GM23338 (cell line): Measurements from ENCODE around the gene UMODL1.

Source experiments
- CREB1 ChIP-seq: fragments of 250-450 bp; sonication (Bioruptor Pico); IDR thresholded peaks from 2 replicates; pipeline ENCODE4 v1.5.0; 2020; ENCODE audit warnings: low read depth, mild to moderate bottlenecking, moderate library complexity
- CTCF ChIP-seq, 2 experiments: fragments of 200-600 bp in 1 of 2; sonication (generic) in 1 of 2; conservative IDR thresholded peaks; 2 replicates each; pipeline versions ENCODE4 v1.5.1 to v1.6.1; 2016 to 2017; ENCODE audit warnings: antibody characterized with exemption in 2 of 2, low read depth in 2 of 2, mild to moderate bottlenecking in 2 of 2, moderate library complexity in 1 of 2
- ETS1 ChIP-seq: IDR thresholded peaks from 2 replicates; pipeline ENCODE4 v1.6.1; 2016; ENCODE audit warnings: antibody characterized with exemption
- EZH2 ChIP-seq: fragments of 200-600 bp; sonication (generic); IDR thresholded peaks from one replicate; pipeline ENCODE4 v1.8.0; 2017; ENCODE audit warnings: antibody characterized with exemption, mild to moderate bottlenecking, low read depth; ENCODE audit not compliant: unreplicated experiment
- EZH2phosphoT487 ChIP-seq: fragments of 200-600 bp; sonication (generic); IDR thresholded peaks from one replicate; pipeline ENCODE4 v1.8.1; 2018; ENCODE audit warnings: antibody characterized with exemption; ENCODE audit not compliant: unreplicated experiment
- JUNB ChIP-seq: IDR thresholded peaks from one replicate; pipeline ENCODE4 v1.6.1; 2016; ENCODE audit warnings: antibody characterized with exemption; ENCODE audit not compliant: unreplicated experiment
- NANOG ChIP-seq: IDR thresholded peaks from 2 replicates; pipeline ENCODE4 v1.6.1; 2016; ENCODE audit warnings: antibody characterized with exemption, borderline replicate concordance
- POLR2AphosphoS5 ChIP-seq: IDR thresholded peaks from 2 replicates; pipeline ENCODE4 v1.6.1; 2016; ENCODE audit warnings: antibody characterized with exemption, low read depth
- REST ChIP-seq: IDR thresholded peaks from one replicate; pipeline ENCODE4 v1.6.1; 2018; ENCODE audit warnings: antibody characterized with exemption; ENCODE audit not compliant: unreplicated experiment
- STAT1 ChIP-seq: IDR thresholded peaks from one replicate; pipeline ENCODE4 v1.6.1; 2016; ENCODE audit warnings: antibody characterized with exemption; ENCODE audit not compliant: unreplicated experiment
- ZNF114 ChIP-seq: fragments of 250-450 bp; sonication (Bioruptor Pico); IDR thresholded peaks from 2 replicates; pipeline ENCODE4 v1.5.0; 2020; ENCODE audit warnings: mild to moderate bottlenecking, moderate library complexity
- ZNF331 ChIP-seq: fragments of 250-450 bp; sonication (Bioruptor Pico); IDR thresholded peaks from 2 replicates; pipeline ENCODE4 v1.5.0; 2020; ENCODE audit warnings: low read depth, mild to moderate bottlenecking, moderate library complexity
- ZNF462 ChIP-seq: fragments of 250-450 bp; sonication (Bioruptor Pico); IDR thresholded peaks from 2 replicates; pipeline ENCODE4 v1.5.0; 2020; ENCODE audit warnings: mild to moderate bottlenecking, moderate library complexity

- TF ChIP-seq CTCF (conservative IDR thresholded peaks at IDR 0.05; ENCODE audit: low read depth in 2 of 2) (no peak), REST (no peak), EZH2phosphoT487 (no peak), EZH2 (no peak), CREB1 (CRISPR knock-in tag) (no peak), POLR2AphosphoS5 (no peak), ZNF462 (no peak), STAT1 (no peak), JUNB (no peak), ETS1 (no peak), ZNF331 (no peak), NANOG (no peak), ZNF114 (CRISPR knock-in tag) (no peak)
Observed at GRCh38 chr21:42151148-42151947, 80.2 kb downstream of the UMODL1 start.
